PC-9 (cell line): Measurements from ENCODE around the gene ID4. TPM values are rescaled to one million over a fixed set of nuclear protein-coding genes. Genes with fewer than 3 reads are reported as not detected.

Source experiments
- BruUV-seq: library from RNA; stranded (reverse); fragments of 400-500 nt; replicated peaks from 2 replicates; lab custom pipeline; 2021; lab: Mats Ljungman, UMichigan
- CTCF ChIA-PET: fragments of 300-600 bp; sonication (Branson Sonifier 250); formaldehyde crosslinking; loops from one replicate; lab custom pipeline; 2022; ENCODE audit warnings: antibody characterized with exemption; lab: Charles Lee
- POLR2A ChIA-PET: fragments of 300-600 bp; sonication (Branson Sonifier 250); formaldehyde crosslinking; loops from one replicate; lab custom pipeline; 2022; ENCODE audit warnings: antibody characterized with exemption; ENCODE audit not compliant: unreplicated experiment; lab: Charles Lee
- DNase-seq, 2 experiments: peaks; one replicate each; pipeline versions ENCODE4 v3.0.0 to v3.0.0-alpha.2; 2015 to 2022; ENCODE audit warnings: mixed read lengths in 1 of 2
- H2AFZ ChIP-seq: fragments of 200-600 bp; sonication (generic); 2 replicates; pipeline ENCODE4 v1.8.1; 2017; ENCODE audit warnings: antibody characterized with exemption
- H3F3A ChIP-seq: fragments of 200-600 bp; sonication (generic); 2 replicates; pipeline ENCODE4 v1.8.1; 2017; ENCODE audit warnings: antibody characterized with exemption, mild to moderate bottlenecking, low read depth; ENCODE audit not compliant: insufficient read depth
- H3K27ac ChIP-seq: fragments of 200-600 bp; sonication (generic); 2 replicates; pipeline ENCODE4 v1.6.1; 2016; ENCODE audit warnings: mixed run types
- H3K27me3 ChIP-seq: fragments of 200-600 bp; sonication (generic); 2 replicates; pipeline ENCODE4 v1.6.1; 2016; ENCODE audit warnings: low read depth, mixed run types; ENCODE audit not compliant: insufficient read depth
- H3K36me3 ChIP-seq: fragments of 200-600 bp; sonication (generic); 2 replicates; pipeline ENCODE4 v1.6.1; 2016; ENCODE audit warnings: low read depth, mixed run types
- H3K4me1 ChIP-seq: fragments of 200-600 bp; sonication (generic); replicated peaks from 2 replicates; pipeline ENCODE4 v1.6.1; 2016; ENCODE audit warnings: mixed run types; ENCODE audit not compliant: insufficient read depth
- H3K4me2 ChIP-seq: fragments of 200-600 bp; sonication (generic); 2 replicates; pipeline ENCODE4 v1.6.1; 2017; ENCODE audit warnings: mixed run types
- H3K4me3 ChIP-seq: fragments of 200-600 bp; sonication (generic); 2 replicates; pipeline ENCODE4 v1.6.1; 2016; ENCODE audit warnings: mixed run types
- H3K79me2 ChIP-seq: fragments of 200-600 bp; sonication (generic); 2 replicates; pipeline ENCODE4 v1.6.1; 2017; ENCODE audit warnings: low read depth, mixed run types
- H3K9me2 ChIP-seq: fragments of 200-600 bp; sonication (generic); 2 replicates; pipeline ENCODE4 v1.8.1; 2017; ENCODE audit warnings: mild to moderate bottlenecking; ENCODE audit not compliant: insufficient read depth
- H3K9me3 ChIP-seq: fragments of 200-600 bp; sonication (generic); 2 replicates; pipeline ENCODE4 v1.8.1; 2016; ENCODE audit warnings: low read depth; ENCODE audit not compliant: insufficient read depth
- H4K20me1 ChIP-seq: fragments of 200-600 bp; sonication (generic); 2 replicates; pipeline ENCODE4 v1.8.1; 2017; ENCODE audit not compliant: insufficient read depth
- EZH2 ChIP-seq: fragments of 200-600 bp; sonication (generic); IDR thresholded peaks from 2 replicates; pipeline ENCODE4 v1.8.0; 2017; ENCODE audit warnings: antibody characterized with exemption, low read depth
- intact Hi-C: fragments of 100-400 bp; cut with micrococcal nuclease; formaldehyde crosslinking; loops from one replicate; pipeline ENCODE4 v1.10.0; 2022; ENCODE audit not compliant: unreplicated experiment
- total RNA-seq: library from RNA; stranded (reverse); gene quantifications from 2 replicates; pipeline ENCODE4 v1.2.3, GENCODE V29; 2021
- TF ChIP-seq, protein P1 (sequence below): fragments of 200-600 bp; sonication (generic); conservative IDR thresholded peaks from 2 replicates; pipeline ENCODE4 v1.6.1; 2017; ENCODE audit warnings: mixed run types, antibody characterized with exemption, mild to moderate bottlenecking, moderate library complexity

Gene ID4
- total RNA-seq, 1 experiment from 2014 or later = 4.4 TPM

DNA sequence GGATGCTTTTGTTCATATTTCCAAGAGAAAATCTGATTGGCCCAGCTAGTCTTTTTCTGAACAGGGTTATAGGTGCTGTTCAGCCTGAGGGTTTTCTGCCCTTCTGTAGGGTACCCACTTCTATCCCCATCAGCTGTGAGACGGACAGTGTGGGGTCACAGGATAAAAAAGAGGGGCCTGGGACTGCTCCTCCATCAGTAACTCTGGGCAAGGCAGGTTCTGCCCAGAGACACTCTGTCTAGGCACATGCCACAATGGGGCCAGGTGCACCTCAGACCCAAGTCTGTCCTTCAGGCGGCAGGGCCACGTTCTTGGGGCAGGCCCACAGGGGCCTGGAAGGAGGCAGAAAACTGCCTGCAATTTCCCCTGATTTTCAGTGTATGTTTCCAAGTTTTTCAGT lies 20.0 kb downstream of the ID4 start:
- Histone ChIP-seq H3K36me3 (no peaks in the 10 kb centered on the region), H3K27me3 (no peaks in the 10 kb centered on the region), H3K4me1 (peaks cover 16% of the 10 kb centered on the region), H3F3A (0 out of 2 replicates have a peak, but pooled peaks cover 5% of the 10 kb centered on the region), H3K27ac (no peak overlapping the region), H4K20me1 (no peaks in the 10 kb centered on the region), H3K4me3 (no peak overlapping the region), H2AFZ (no peak overlapping the region), H3K9me3 (no peaks in the 10 kb centered on the region), H3K9me2 (no peaks in the 10 kb centered on the region), H3K79me2 (no peaks in the 10 kb centered on the region), H3K4me2 (no peak overlapping the region)
- no TSS peak for BruUV-seq
- intact Hi-C loops = loop anchor here (10.0 kb wide), 1 partner anchor 862 kb away; no protein-coding TSS in a partner anchor
- ChIA-PET POLR2A (no interaction called here), CTCF (no interaction called here)
- TF ChIP-seq, protein P1, sequence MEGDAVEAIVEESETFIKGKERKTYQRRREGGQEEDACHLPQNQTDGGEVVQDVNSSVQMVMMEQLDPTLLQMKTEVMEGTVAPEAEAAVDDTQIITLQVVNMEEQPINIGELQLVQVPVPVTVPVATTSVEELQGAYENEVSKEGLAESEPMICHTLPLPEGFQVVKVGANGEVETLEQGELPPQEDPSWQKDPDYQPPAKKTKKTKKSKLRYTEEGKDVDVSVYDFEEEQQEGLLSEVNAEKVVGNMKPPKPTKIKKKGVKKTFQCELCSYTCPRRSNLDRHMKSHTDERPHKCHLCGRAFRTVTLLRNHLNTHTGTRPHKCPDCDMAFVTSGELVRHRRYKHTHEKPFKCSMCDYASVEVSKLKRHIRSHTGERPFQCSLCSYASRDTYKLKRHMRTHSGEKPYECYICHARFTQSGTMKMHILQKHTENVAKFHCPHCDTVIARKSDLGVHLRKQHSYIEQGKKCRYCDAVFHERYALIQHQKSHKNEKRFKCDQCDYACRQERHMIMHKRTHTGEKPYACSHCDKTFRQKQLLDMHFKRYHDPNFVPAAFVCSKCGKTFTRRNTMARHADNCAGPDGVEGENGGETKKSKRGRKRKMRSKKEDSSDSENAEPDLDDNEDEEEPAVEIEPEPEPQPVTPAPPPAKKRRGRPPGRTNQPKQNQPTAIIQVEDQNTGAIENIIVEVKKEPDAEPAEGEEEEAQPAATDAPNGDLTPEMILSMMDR = no peak
- TF ChIP-seq EZH2 = no peak
- no peak for DNase-seq

DNA sequence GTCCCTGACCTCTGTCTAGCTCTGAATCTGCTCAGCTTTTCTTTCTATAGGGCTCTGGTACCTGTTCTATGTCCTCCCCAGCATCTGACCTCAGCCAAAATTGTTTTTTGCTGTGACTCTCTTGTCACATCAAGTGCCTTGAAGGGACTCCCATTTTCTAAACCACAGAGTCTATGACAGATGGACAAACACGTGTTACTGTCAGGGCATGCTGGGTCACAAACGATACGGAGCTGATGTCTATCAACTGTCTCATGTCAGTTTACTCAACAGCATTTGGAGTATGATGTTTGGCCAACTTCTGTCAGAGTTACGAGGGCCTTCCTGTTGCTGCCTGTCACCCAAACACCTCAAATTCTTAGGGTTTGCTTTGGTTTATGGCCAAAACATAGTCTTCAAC lies 20.5 kb downstream of the ID4 start:
- Histone ChIP-seq H3K9me2 (no peaks in the 10 kb centered on the region), H3K79me2 (no peaks in the 10 kb centered on the region), H3K9me3 (no peaks in the 10 kb centered on the region), H3K4me3 (no peak overlapping the region), H3K4me2 (no peak overlapping the region), H3K27ac (no peak overlapping the region), H3F3A (0 out of 2 replicates have a peak, but pooled peaks cover 5% of the 10 kb centered on the region), H3K36me3 (no peaks in the 10 kb centered on the region), H3K27me3 (no peaks in the 10 kb centered on the region), H3K4me1 (peaks cover 16% of the 10 kb centered on the region), H4K20me1 (no peaks in the 10 kb centered on the region), H2AFZ (no peak overlapping the region)
- ChIA-PET POLR2A (no interaction called here), CTCF (no interaction called here)
- BruUV-seq = no TSS peak
- TF ChIP-seq EZH2 = no peak
- TF ChIP-seq, protein P1 = no peak
- no peak for DNase-seq
- intact Hi-C loops = loop anchor here (10.0 kb wide), 1 partner anchor 863 kb away; no protein-coding TSS in a partner anchor

DNA sequence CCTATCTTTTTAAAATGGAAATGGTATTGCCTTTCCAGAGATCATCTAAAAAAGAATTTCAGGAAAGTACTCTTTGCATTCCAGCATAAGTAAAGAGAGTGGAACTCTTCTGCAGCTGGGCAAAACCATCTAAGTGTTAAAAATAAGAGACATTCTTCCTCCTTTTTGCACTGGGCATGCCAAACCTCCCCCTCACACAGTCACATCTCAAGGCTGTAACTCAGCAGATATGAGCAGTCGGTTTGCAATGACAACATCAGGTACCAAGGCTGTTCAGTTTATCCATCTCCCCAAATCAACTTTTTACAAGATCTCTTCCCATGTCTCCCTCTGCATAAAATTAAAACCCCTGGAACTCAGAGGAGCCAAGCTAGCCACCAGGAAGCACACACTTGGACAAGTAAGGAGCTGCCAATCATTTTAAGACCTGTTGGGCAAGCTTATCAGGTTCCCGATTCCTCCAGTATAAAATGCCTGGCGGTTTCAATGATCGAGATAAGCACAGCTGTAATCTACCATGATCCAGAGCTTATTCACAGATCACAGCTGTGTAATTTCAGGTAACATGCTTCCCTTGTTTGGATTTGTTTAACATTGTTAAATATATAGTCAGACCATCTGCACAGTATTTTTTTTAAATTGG lies 23.2 kb downstream of the ID4 start:
- Histone ChIP-seq H4K20me1 (no peaks in the 10 kb centered on the region), H3K9me2 (no peaks in the 10 kb centered on the region), H3K4me2 (peak overlapping the region; percentile 50), H3K4me3 (no peak overlapping the region), H3K4me1 (peaks cover 16% of the 10 kb centered on the region), H3K9me3 (no peaks in the 10 kb centered on the region), H3K27ac (no peak overlapping the region), H3K79me2 (no peaks in the 10 kb centered on the region), H3K27me3 (no peaks in the 10 kb centered on the region), H2AFZ (no peak overlapping the region), H3K36me3 (no peaks in the 10 kb centered on the region), H3F3A (0 out of 2 replicates have a peak, but pooled peaks cover 5% of the 10 kb centered on the region)
- peak; percentile 64 to 87 for DNase-seq
- ChIA-PET CTCF (interaction anchor here (1.2 kb wide), 1 partner anchor 9 kb away, joined by 5 read pairs; no protein-coding TSS in a partner anchor), POLR2A (interaction anchor here (0.6 kb wide), 2 partner anchors 352 to 388 kb away, joined by 3 to 6 read pairs; partner anchors contain the start of gene MBOAT1)
- no TSS peak for BruUV-seq
- intact Hi-C loops = loop anchor here (1.0 kb wide), 1 partner anchor 32 kb away; no protein-coding TSS in a partner anchor
- TF ChIP-seq, protein P1 = no peak
- TF ChIP-seq EZH2 = no peak
